Colonic mucosa (tissue), 4 donors: Measurements from ENCODE around the gene TUBB. TPM values are rescaled to one million over a fixed set of nuclear protein-coding genes. Genes with fewer than 3 reads are reported as not detected.

Experiments
- DNase-seq: peaks from one replicate; pipeline ENCODE4 v3.0.0-alpha.2; 2020
- H3K27ac ChIP-seq: fragments of 200-600 bp; one replicate; pipeline ENCODE4 v1.8.0; 2021
- H3K27me3 ChIP-seq: fragments of 200-600 bp; one replicate; pipeline ENCODE4 v1.8.0; 2021
- H3K36me3 ChIP-seq: fragments of 200-600 bp; one replicate; pipeline ENCODE4 v1.8.0; 2021
- H3K4me1 ChIP-seq: fragments of 200-600 bp; one replicate; pipeline ENCODE4 v1.8.0; 2021; ENCODE audit warnings: mild to moderate bottlenecking
- H3K4me3 ChIP-seq: fragments of 200-600 bp; one replicate; pipeline ENCODE4 v1.8.0; 2021
- H3K9ac ChIP-seq, 2 donors: one replicate each; pipeline ENCODE4 v1.7.0; 2013; ENCODE audit warnings: control low read depth in 2 of 2, low read depth in 2 of 2, low read length in 2 of 2
- H3K9me3 ChIP-seq: fragments of 200-600 bp; one replicate; pipeline ENCODE4 v1.8.0; 2021
- intact Hi-C: fragments of 100-400 bp; cut with DNase I; formaldehyde crosslinking; loops from one replicate; pipeline ENCODE4 v1.14.1; 2022
- total RNA-seq, 2 donors: library from RNA; stranded (reverse); fragmentation: NEBNext Ultra II Directional in 1 of 2; extraction: Animal tissue kit (Norgen Biotek cat#: 25700) in 1 of 2; gene quantifications; one replicate each; pipeline ENCODE4 v1.2.1, GENCODE V29; 2021
- TF ChIP-seq, protein P1 (sequence below): fragments of 200-600 bp; IDR thresholded peaks from one replicate; pipeline ENCODE4 v1.8.0; 2022; ENCODE audit warnings: antibody characterized with exemption, mild to moderate bottlenecking
- donor health status: healthy.
- donor health status: DM: no; HTN: no; CAD: no.
- donor health status: DM: no; HTN: no; CAD: no.

TUBB gene
- total RNA-seq, 2 donors from 2014 or later, result 213 to 605 TPM

DNA sequence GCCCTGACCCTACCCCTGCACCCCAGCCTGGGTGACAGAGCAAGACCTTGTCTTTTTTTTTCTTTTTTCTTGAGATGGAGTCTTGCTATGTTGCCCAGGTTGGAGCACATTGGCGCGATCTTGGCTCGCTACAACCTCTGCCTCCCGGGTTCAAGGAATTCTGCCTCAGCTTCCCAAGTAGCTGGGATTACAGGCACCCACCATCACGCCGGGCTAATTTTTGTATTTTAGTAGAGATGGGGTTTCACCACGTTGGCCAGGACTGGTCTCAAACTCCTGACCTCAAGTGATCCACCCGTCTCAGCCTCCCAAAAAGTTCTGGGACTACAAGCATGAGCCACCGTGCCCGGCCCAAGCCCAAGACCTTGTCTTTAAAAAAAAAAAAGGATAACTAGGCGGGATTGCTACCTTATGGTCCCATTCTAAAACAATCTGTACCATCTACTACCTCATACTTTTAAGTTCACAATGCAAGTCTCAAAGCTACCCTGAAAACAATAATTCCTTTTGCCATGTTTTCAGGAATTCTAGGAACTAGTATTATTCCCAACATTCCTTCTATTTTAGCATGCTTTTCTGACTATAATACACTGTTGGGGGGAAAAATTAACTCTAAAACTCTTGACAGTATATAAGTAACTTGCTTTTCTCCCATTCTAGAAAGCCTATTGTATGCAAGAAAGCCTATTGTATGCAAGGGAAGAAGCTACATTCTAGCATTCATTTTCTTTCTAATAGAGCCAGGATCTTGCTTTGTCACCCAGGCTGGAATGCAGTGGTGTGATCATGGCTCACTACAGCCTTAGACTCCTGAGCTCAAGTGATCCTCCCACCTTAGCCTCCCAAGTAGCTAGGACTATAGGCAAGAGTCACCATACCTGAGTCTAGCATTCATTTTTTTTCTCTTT is 6.6 kb downstream of the TUBB start:
- H3K4me3 ChIP-seq, result no peak overlapping the region
- TF ChIP-seq, protein P1, sequence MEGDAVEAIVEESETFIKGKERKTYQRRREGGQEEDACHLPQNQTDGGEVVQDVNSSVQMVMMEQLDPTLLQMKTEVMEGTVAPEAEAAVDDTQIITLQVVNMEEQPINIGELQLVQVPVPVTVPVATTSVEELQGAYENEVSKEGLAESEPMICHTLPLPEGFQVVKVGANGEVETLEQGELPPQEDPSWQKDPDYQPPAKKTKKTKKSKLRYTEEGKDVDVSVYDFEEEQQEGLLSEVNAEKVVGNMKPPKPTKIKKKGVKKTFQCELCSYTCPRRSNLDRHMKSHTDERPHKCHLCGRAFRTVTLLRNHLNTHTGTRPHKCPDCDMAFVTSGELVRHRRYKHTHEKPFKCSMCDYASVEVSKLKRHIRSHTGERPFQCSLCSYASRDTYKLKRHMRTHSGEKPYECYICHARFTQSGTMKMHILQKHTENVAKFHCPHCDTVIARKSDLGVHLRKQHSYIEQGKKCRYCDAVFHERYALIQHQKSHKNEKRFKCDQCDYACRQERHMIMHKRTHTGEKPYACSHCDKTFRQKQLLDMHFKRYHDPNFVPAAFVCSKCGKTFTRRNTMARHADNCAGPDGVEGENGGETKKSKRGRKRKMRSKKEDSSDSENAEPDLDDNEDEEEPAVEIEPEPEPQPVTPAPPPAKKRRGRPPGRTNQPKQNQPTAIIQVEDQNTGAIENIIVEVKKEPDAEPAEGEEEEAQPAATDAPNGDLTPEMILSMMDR, result no peak
- no peak for DNase-seq
- no peak overlapping the region for H3K27ac ChIP-seq
- intact Hi-C loops, result no loop called here
- H3K4me1 ChIP-seq, result peaks cover 8% of the 10 kb centered on the region
- H3K27me3 ChIP-seq, result no peaks in the 10 kb centered on the region
- no peaks in the 10 kb centered on the region for H3K9me3 ChIP-seq
- H3K9ac ChIP-seq, result no peak overlapping the region
- H3K36me3 ChIP-seq, result peaks cover 36% of the 10 kb centered on the region

DNA sequence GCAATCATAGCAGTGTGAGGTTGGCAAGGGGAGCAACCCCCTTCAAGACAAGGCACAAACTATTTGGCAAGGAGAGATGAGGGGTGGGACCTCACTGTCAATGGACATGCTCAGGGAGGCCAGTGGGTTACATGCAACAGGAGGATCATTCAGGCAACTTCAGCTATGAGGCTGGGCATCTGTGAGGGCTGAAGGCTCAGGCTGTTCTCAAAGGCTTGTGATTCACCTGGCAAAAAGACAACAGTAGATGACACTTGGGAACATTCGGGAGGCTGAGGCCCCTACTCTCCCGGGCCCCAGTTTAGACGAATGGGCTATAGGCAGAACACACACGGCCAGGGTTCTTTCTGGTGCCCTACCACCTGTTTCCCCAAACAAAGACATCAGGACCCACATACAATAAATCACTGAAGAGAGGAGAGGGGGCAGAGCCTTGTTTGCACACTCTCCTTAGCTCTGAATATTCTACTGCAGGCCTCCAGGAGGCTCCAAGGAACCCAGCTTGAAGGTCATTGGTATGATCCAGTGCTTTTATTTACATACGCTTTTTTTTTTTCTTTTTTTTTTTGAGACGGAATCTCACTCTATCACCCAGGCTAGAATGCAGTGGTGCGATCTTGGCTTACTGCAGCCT is 7.9 kb downstream of the TUBB start:
- H3K9ac ChIP-seq, result no peak overlapping the region
- no peaks in the 10 kb centered on the region for H3K9me3 ChIP-seq
- H3K4me1 ChIP-seq, result peaks cover 8% of the 10 kb centered on the region
- H3K27ac ChIP-seq, result no peak overlapping the region
- no peak overlapping the region for H3K4me3 ChIP-seq
- TF ChIP-seq, protein P1, result no peak
- DNase-seq, result no peak
- intact Hi-C loops, result no loop called here
- no peaks in the 10 kb centered on the region for H3K27me3 ChIP-seq
- H3K36me3 ChIP-seq, result peaks cover 35% of the 10 kb centered on the region

DNA sequence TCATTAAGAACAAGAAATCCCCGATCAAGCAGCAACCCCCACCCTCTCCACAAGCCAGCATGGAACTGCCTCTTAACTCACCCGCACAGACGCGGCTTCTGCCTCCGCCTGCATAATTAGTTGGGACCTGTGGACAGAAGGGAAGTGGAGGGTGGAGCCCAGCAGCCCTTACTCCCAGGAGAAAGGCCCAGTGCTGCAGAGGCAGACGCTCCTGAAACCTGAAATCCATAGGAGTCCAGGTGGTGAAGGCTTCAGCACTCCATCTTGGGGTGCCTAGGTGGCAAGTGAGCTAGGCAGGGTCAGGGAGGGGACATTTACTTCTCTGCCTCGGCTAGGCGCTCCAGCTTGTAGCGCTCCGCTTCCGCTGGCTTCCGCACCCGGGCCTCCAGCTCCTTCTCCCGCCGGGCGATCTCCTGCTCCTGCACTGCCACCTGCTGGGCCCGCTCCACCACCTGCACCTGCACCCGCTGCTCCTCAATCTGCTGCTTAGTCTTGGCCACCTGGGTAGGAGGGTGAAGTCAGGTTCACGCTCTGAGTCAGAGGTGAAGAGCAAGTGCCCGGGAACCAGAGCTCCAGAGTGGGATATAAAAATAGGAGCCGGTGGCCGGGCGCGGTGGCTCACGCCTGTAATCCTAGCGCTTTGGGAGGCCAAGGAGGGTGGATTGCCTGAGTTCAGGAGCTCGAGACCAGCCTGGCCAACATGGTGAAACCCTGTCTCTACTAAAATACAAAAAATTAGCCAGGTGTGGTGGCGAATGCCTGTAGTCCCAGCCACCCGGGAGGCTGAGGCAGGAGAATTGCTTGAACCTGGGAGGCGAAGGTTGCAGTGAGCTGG is 10.7 kb downstream of the TUBB start:
- Histone ChIP-seq H3K36me3 (peaks cover 29% of the 10 kb centered on the region), H3K4me1 (peaks cover 8% of the 10 kb centered on the region), H3K4me3 (no peak overlapping the region), H3K27me3 (no peaks in the 10 kb centered on the region), H3K9ac (peak overlapping the region in 1 of 2 donors; percentile 71), H3K9me3 (no peaks in the 10 kb centered on the region), H3K27ac (no peak overlapping the region)
- TF ChIP-seq, protein P1, result peak; percentile 69
- intact Hi-C loops, result loop anchor here (2.0 kb wide), 1 partner anchor 52 kb away; no protein-coding TSS in a partner anchor
- DNase-seq, result peak; percentile 86

DNA sequence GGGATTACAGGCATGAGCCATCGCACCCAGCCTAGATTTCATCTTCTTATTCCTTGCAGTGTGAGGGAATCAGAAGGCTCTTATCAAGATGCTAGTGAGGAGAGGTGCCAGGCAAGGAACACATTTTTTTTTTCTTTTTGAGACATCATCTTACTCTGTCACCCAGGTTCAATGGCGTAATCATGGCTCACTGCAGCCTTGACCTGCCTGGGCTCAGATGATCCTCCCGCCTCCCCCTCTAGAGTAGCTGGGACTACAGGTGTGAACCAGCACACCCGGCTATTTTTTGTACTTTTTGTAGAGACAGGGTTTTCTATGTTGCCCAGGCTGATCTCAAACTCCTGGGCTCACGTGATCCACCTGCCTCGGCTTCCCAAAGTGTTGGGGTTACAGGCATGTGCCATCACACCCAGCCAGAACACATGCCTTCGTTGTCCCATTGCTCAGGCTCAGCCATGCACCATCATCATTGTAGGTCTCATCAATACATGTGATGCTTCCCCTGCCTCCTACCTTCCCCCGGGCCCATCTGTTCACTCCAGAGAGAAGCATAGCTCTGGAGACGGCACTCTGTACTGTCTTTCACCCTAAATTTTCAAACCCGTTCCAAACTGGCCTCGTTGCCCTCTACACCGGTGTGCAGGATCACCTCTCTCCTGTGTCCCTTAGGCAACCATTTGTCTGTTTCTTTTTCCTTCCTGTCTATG is 12.2 kb downstream of the TUBB start:
- TF ChIP-seq, protein P1, result no peak
- intact Hi-C loops, result no loop called here
- Histone ChIP-seq H3K9me3 (no peaks in the 10 kb centered on the region), H3K4me3 (no peak overlapping the region), H3K9ac (no peak overlapping the region), H3K4me1 (peaks cover 8% of the 10 kb centered on the region), H3K27ac (no peak overlapping the region), H3K36me3 (peaks cover 29% of the 10 kb centered on the region), H3K27me3 (no peaks in the 10 kb centered on the region)
- no peak for DNase-seq
